Fibroblast of villous mesenchyme (primary cell): ENCODE measurements around the gene PLPP7. TPM values are rescaled to one million over a fixed set of nuclear protein-coding genes. Genes with fewer than 3 reads are reported as not detected.
A peak's percentile ranks its signal among the peaks of the same experiment; 100 is the strongest.

Experiments used
- DNase-seq: peaks from one replicate; pipeline ENCODE4 v3.0.0-alpha.2; 2010; ENCODE audit warnings: low read depth
- H3K4me3 ChIP-seq: 2 replicates; pipeline ENCODE4 v1.5.1; 2011; ENCODE audit warnings: low read depth, mild to moderate bottlenecking, low read length
- total RNA-seq: library from RNA; depleted of rRNA; stranded (reverse); fragments of >200 nt; gene quantifications from 2 replicates; pipeline ENCODE4 v1.2.3, GENCODE V29; 2012
- TF ChIP-seq, protein P1 (sequence below): IDR thresholded peaks from 2 replicates; pipeline ENCODE4 v1.5.1; 2012; ENCODE audit warnings: low read depth, mild to moderate bottlenecking, low read length; ENCODE audit not compliant: insufficient read depth

The PLPP7 gene
- total RNA-seq, 1 donor = 8.2 TPM

DNA sequence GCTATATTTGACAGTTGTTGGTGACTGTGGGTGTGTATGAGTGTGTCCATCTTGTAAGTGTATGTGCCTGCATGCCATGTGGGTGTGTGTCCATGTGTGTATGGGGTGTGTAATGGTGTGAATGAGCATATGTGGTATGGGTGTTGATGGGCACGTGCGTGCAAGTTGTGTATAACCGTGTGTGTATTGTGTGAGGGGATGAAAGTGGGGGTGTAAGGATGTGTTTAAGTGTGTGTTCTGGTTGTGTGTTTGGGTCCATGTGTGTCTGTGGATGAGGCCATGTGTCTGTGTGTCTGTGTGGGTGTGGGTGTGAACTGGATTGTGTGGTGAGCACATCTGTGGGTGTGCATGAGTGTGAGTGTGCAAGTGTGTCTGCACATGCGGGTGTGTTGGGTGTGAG, 7.3 kb upstream of the PLPP7 start:
- H3K4me3 ChIP-seq = no peak overlapping the region
- TF ChIP-seq, protein P1, sequence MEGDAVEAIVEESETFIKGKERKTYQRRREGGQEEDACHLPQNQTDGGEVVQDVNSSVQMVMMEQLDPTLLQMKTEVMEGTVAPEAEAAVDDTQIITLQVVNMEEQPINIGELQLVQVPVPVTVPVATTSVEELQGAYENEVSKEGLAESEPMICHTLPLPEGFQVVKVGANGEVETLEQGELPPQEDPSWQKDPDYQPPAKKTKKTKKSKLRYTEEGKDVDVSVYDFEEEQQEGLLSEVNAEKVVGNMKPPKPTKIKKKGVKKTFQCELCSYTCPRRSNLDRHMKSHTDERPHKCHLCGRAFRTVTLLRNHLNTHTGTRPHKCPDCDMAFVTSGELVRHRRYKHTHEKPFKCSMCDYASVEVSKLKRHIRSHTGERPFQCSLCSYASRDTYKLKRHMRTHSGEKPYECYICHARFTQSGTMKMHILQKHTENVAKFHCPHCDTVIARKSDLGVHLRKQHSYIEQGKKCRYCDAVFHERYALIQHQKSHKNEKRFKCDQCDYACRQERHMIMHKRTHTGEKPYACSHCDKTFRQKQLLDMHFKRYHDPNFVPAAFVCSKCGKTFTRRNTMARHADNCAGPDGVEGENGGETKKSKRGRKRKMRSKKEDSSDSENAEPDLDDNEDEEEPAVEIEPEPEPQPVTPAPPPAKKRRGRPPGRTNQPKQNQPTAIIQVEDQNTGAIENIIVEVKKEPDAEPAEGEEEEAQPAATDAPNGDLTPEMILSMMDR = no peak
- DNase-seq = no peak

DNA sequence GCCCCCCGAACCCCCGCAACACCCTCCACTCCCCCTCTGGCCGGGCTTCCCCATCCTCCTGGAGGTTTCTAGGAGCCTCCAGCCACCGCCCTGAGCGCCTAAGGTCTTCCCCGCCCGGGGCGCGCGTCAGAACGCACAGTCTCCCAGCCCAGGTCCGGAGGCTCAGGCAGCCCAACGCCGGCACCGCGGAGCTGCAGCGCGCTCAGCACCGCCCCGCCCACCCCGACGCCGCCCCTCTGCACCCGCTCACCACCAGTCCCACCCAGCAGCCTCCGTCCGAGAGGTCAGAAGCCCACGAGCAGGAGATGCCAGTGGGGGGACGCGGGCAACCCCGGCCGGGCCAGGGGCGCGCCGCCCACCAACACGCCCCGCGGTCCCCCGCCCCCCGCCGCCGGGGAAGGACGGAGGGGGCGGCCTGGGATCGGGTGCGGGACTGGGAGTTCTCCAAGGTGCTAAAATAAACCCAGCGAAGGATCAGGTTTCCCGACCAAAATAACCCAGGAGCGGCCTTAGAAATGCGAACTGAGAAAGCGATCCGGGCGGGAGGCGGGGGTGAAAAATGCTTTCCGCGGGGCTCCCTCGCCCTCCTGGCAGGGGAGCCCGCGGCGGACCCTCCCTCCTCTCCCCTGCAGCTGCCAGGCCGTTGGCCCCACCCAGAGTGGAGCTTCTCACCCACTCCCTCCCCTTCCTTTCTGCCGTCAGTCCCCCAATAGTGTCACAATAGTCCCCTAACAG, 6.7 kb upstream of the PLPP7 start:
- TF ChIP-seq, protein P1 = no peak
- DNase-seq = peak; percentile 24
- H3K4me3 ChIP-seq = no peak overlapping the region

DNA sequence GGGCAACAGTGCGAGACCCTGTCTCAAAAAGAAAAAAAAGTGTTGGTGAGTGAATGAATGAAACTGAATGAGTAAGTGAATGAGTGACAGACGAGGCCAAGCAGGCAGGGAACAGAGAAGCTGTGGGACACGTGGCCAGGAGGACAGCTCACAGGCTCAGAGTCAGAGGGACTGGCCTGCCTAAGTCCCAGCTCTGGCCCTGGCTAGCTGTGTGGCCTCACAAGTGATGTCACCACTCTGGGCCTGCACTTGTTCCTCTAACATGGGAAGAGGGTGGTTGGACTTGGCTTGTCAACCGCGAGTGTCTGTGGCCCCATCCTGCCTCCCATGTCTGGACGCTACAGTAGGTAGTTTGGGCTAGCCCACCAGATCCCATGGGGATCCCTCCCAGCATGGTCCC, 4.7 kb upstream of the PLPP7 start:
- no peak overlapping the region for H3K4me3 ChIP-seq
- TF ChIP-seq, protein P1 = no peak
- no peak for DNase-seq

DNA sequence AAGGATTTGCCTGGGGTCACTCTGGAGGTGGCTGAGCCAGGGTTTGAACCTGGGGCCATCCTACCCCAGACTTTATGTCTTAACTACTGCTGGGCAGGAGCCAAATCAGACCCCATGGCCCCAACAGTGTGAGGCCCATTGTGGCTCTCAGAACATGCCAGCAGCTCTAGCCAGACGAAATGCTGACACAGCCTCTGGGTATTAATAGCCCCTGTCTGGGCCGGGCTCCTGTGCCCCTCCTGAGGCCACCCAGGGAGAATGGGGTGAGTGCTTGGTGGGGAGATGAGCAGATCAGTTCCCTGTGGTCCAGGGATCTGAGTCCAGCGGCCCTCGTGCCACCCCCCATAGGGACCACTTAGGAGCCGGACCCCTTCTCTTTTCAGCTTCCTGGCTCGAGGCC, 2.2 kb upstream of the PLPP7 start:
- no peak for DNase-seq
- H3K4me3 ChIP-seq = no peak overlapping the region
- TF ChIP-seq, protein P1 = no peak

DNA sequence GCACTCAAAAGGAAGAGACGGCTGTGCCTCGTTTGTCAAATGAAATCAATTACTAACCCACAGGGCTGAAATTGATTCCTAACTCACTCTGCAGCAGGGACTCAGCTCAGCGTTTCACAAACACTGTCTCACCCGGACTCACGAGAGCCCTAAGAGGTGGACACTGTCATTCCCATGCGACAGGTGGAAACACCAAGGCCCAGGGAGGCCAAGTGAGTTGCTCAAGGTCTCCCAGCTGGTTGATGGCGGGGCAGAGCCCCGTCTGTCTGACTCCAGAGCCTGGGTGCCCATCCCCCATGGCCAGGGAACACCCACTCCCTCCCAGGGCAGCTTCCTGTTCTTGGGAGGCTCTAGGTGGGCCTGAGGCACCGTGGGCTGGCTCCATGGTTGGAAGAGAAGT, 1.3 kb upstream of the PLPP7 start:
- TF ChIP-seq, protein P1 = no peak
- no peak overlapping the region for H3K4me3 ChIP-seq
- DNase-seq = no peak

DNA sequence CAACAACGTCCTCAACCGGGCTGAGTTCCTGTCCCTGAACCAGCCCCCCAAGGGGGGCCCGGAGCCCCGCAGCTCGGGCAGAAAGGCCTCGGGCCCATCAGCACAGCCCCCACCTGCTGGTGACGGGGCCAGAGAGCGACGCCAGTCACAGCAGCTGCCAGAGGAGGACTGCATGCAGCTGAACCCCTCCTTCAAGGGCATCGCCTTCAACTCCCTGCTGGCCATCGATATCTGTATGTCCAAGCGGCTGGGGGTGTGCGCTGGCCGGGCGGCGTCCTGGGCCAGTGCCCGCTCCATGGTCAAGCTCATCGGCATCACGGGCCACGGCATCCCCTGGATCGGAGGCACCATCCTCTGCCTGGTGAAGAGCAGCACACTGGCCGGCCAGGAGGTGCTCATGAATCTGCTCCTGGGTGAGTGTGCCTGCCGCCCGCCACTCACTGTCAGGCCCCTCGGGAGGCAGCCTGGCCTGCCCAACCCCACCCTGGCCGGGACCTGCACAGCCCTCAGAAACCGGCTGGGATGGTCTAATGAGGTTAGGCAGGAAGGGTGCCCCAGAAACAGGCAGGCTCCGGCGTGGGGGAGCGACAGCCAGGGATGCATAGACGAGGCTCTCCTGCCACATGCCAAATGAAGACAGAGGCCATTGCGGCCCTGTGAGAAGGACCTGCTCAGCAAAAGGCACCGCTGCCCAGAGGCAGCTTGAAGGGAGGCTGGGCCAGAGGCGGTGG, 678 bp downstream of the PLPP7 start:
- TF ChIP-seq, protein P1 = no peak
- no peak for DNase-seq
- H3K4me3 ChIP-seq = peak overlapping the region; percentile 45
